GM23338 (cell line): ENCODE data around the gene SLA2. TPM values are rescaled to one million over a fixed set of nuclear protein-coding genes. Genes with fewer than 3 reads are reported as not detected.

ENCODE experiments used
- ATAC-seq: fragments of 200-7000 bp; cut with Tn5 transposase; 3 replicates; pipeline ENCODE4 v1.9.1; 2020
- DNase-seq: peaks from one replicate; pipeline ENCODE4 v3.0.0-alpha.2; 2015; ENCODE audit warnings: low spot score
- H2AFZ ChIP-seq: fragments of 200-600 bp; sonication (generic); 2 replicates; pipeline ENCODE4 v1.8.0; 2016; ENCODE audit warnings: antibody characterized with exemption, mild to moderate bottlenecking, moderate library complexity
- H3F3A ChIP-seq: fragments of 200-600 bp; sonication (generic); replicated peaks from 2 replicates; pipeline ENCODE4 v1.8.0; 2017; ENCODE audit warnings: antibody characterized with exemption, mixed run types, low read depth
- H3K27ac ChIP-seq: fragments of 200-600 bp; sonication (generic); 2 replicates; pipeline ENCODE4 v1.6.1; 2016; ENCODE audit warnings: low read depth
- H3K27me3 ChIP-seq: fragments of 200-600 bp; sonication (generic); 2 replicates; pipeline ENCODE4 v1.8.0; 2016; ENCODE audit warnings: mild to moderate bottlenecking, mixed run types, moderate library complexity; ENCODE audit not compliant: insufficient read depth
- H3K36me3 ChIP-seq: fragments of 200-600 bp; sonication (generic); 2 replicates; pipeline ENCODE4 v1.8.0; 2016; ENCODE audit warnings: mild to moderate bottlenecking; ENCODE audit not compliant: insufficient read depth
- H3K4me1 ChIP-seq: fragments of 200-600 bp; sonication (generic); 2 replicates; pipeline ENCODE4 v1.8.0; 2016; ENCODE audit warnings: mild to moderate bottlenecking, moderate library complexity; ENCODE audit not compliant: insufficient read depth
- H3K4me2 ChIP-seq: fragments of 200-600 bp; sonication (generic); 2 replicates; pipeline ENCODE4 v1.7.1; 2017; ENCODE audit warnings: mixed run types
- H3K4me3 ChIP-seq: fragments of 200-600 bp; sonication (generic); 2 replicates; pipeline ENCODE4 v1.6.1; 2016; ENCODE audit warnings: mixed run types
- H3K79me2 ChIP-seq: fragments of 200-600 bp; sonication (generic); replicated peaks from 2 replicates; pipeline ENCODE4 v1.8.0; 2017; ENCODE audit warnings: mild to moderate bottlenecking; ENCODE audit not compliant: insufficient read depth
- H3K9me2 ChIP-seq: fragments of 200-600 bp; sonication (generic); 2 replicates; pipeline ENCODE4 v1.8.0; 2017; ENCODE audit not compliant: insufficient read depth
- H4K20me1 ChIP-seq: fragments of 200-600 bp; sonication (generic); replicated peaks from 2 replicates; pipeline ENCODE4 v1.8.0; 2017; ENCODE audit warnings: mild to moderate bottlenecking; ENCODE audit not compliant: insufficient read depth
- H3K27ac Mint-ChIP-seq: 2 replicates; pipeline ENCODE4 v1.8.0; 2020; ENCODE audit warnings: inconsistent platforms, mild to moderate bottlenecking, moderate library complexity, mixed read lengths
- H3K27me3 Mint-ChIP-seq: 3 replicates; pipeline ENCODE4 v1.8.0; 2022; ENCODE audit warnings: low read depth, mild to moderate bottlenecking, moderate library complexity, mixed read lengths, inconsistent platforms; ENCODE audit not compliant: insufficient read depth, poor library complexity
- H3K36me3 Mint-ChIP-seq: 3 replicates; pipeline ENCODE4 v1.8.0; 2021; ENCODE audit warnings: low read depth, mild to moderate bottlenecking, inconsistent platforms, moderate library complexity, mixed read lengths
- H3K4me1 Mint-ChIP-seq: 3 replicates; pipeline ENCODE4 v1.8.0; 2020; ENCODE audit warnings: mild to moderate bottlenecking, inconsistent platforms, mixed read lengths
- H3K4me3 Mint-ChIP-seq: 3 replicates; pipeline ENCODE4 v1.8.0; 2021; ENCODE audit warnings: moderate library complexity, mild to moderate bottlenecking, inconsistent platforms, mixed read lengths
- H3K9me3 Mint-ChIP-seq: 3 replicates; pipeline ENCODE4 v1.8.0; 2020; ENCODE audit warnings: moderate library complexity, mild to moderate bottlenecking, inconsistent platforms, mixed read lengths
- CREB1 ChIP-seq: fragments of 250-450 bp; sonication (Bioruptor Pico); IDR thresholded peaks from 2 replicates; pipeline ENCODE4 v1.5.0; 2020; ENCODE audit warnings: low read depth, mild to moderate bottlenecking, moderate library complexity
- JUNB ChIP-seq: IDR thresholded peaks from one replicate; pipeline ENCODE4 v1.6.1; 2016; ENCODE audit warnings: antibody characterized with exemption; ENCODE audit not compliant: unreplicated experiment
- NANOG ChIP-seq: IDR thresholded peaks from 2 replicates; pipeline ENCODE4 v1.6.1; 2016; ENCODE audit warnings: antibody characterized with exemption, borderline replicate concordance
- ZNF331 ChIP-seq: fragments of 250-450 bp; sonication (Bioruptor Pico); IDR thresholded peaks from 2 replicates; pipeline ENCODE4 v1.5.0; 2020; ENCODE audit warnings: low read depth, mild to moderate bottlenecking, moderate library complexity
- polyA plus RNA-seq: library from polyadenylated mRNA; unstranded; fragments of >200 nt; fragmentation: Nextera tagmentation; extraction: Ambion mirVana; gene quantifications from 2 replicates; pipeline ENCODE4 v1.2.1, GENCODE V29; 2016
- total RNA-seq: library from RNA; depleted of rRNA; stranded (reverse); fragments of >200 nt; shearing (Covaris generic); gene quantifications from 2 replicates; pipeline ENCODE4 v1.2.3, GENCODE V29; 2014
- TF ChIP-seq, protein P1 (sequence below): fragments of 250-450 bp; sonication (Bioruptor Pico); IDR thresholded peaks from 2 replicates; pipeline ENCODE4 v1.5.0; 2020; ENCODE audit warnings: mild to moderate bottlenecking, moderate library complexity
- TF ChIP-seq, protein P2 (sequence below): IDR thresholded peaks from 2 replicates; pipeline ENCODE4 v1.6.1; 2016; ENCODE audit warnings: antibody characterized with exemption

SLA2 gene
- total and polyA plus RNA-seq, 2 experiments from 2014 or later = 0.18 TPM; not detected in 1

DNA sequence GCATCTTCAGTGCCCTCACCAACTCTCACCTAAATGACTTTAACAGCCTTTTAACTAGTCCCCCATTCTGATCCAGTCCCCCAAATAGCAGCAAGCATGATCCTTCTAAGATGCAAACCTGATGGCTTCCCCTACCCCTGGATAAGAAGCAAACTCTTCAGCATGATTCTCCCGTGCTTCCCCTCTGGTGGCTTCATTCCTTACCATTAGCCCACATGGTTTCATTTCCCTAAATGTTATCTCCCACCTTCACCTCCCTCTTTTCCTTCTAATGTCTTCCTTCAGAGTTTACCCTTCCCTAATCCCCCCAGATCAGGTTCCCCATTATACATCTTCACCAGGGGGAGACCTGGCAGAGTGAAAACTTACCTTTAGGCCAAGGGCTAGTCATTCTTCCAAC, 44.5 kb downstream of the SLA2 start:
- 0 out of 2 replicates have a peak, but pooled peaks cover 11% of the 10 kb centered on the region for H3F3A ChIP-seq
- peaks cover 16% of the 10 kb centered on the region for H3K27me3 Mint-ChIP-seq
- no peaks in the 10 kb centered on the region for H3K27me3 ChIP-seq
- ATAC-seq = no peak
- TF ChIP-seq, protein P1, sequence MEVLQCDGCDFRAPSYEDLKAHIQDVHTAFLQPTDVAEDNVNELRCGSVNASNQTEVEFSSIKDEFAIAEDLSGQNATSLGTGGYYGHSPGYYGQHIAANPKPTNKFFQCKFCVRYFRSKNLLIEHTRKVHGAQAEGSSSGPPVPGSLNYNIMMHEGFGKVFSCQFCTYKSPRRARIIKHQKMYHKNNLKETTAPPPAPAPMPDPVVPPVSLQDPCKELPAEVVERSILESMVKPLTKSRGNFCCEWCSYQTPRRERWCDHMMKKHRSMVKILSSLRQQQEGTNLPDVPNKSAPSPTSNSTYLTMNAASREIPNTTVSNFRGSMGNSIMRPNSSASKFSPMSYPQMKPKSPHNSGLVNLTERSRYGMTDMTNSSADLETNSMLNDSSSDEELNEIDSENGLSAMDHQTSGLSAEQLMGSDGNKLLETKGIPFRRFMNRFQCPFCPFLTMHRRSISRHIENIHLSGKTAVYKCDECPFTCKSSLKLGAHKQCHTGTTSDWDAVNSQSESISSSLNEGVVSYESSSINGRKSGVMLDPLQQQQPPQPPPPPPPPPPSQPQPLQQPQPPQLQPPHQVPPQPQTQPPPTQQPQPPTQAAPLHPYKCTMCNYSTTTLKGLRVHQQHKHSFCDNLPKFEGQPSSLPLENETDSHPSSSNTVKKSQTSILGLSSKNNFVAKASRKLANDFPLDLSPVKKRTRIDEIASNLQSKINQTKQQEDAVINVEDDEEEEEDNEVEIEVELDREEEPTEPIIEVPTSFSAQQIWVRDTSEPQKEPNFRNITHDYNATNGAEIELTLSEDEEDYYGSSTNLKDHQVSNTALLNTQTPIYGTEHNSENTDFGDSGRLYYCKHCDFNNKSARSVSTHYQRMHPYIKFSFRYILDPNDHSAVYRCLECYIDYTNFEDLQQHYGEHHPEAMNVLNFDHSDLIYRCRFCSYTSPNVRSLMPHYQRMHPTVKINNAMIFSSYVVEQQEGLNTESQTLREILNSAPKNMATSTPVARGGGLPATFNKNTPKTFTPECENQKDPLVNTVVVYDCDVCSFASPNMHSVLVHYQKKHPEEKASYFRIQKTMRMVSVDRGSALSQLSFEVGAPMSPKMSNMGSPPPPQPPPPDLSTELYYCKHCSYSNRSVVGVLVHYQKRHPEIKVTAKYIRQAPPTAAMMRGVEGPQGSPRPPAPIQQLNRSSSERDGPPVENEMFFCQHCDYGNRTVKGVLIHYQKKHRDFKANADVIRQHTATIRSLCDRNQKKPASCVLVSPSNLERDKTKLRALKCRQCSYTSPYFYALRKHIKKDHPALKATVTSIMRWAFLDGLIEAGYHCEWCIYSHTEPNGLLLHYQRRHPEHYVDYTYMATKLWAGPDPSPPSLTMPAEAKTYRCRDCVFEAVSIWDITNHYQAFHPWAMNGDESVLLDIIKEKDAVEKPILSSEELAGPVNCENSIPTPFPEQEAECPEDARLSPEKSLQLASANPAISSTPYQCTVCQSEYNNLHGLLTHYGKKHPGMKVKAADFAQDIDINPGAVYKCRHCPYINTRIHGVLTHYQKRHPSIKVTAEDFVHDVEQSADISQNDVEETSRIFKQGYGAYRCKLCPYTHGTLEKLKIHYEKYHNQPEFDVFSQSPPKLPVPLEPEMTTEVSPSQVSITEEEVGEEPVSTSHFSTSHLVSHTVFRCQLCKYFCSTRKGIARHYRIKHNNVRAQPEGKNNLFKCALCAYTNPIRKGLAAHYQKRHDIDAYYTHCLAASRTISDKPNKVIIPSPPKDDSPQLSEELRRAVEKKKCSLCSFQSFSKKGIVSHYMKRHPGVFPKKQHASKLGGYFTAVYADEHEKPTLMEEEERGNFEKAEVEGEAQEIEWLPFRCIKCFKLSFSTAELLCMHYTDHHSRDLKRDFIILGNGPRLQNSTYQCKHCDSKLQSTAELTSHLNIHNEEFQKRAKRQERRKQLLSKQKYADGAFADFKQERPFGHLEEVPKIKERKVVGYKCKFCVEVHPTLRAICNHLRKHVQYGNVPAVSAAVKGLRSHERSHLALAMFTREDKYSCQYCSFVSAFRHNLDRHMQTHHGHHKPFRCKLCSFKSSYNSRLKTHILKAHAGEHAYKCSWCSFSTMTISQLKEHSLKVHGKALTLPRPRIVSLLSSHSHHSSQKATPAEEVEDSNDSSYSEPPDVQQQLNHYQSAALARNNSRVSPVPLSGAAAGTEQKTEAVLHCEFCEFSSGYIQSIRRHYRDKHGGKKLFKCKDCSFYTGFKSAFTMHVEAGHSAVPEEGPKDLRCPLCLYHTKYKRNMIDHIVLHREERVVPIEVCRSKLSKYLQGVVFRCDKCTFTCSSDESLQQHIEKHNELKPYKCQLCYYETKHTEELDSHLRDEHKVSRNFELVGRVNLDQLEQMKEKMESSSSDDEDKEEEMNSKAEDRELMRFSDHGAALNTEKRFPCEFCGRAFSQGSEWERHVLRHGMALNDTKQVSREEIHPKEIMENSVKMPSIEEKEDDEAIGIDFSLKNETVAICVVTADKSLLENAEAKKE (CRISPR knock-in tag) = no peak
- no peak for TF ChIP-seq CREB1 (CRISPR knock-in tag)
- TF ChIP-seq, protein P2, sequence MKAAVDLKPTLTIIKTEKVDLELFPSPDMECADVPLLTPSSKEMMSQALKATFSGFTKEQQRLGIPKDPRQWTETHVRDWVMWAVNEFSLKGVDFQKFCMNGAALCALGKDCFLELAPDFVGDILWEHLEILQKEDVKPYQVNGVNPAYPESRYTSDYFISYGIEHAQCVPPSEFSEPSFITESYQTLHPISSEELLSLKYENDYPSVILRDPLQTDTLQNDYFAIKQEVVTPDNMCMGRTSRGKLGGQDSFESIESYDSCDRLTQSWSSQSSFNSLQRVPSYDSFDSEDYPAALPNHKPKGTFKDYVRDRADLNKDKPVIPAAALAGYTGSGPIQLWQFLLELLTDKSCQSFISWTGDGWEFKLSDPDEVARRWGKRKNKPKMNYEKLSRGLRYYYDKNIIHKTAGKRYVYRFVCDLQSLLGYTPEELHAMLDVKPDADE = no peak
- no peak for TF ChIP-seq NANOG
- no peak for TF ChIP-seq JUNB
- no peak for TF ChIP-seq ZNF331 (CRISPR knock-in tag)
- no peak overlapping the region for H3K27ac Mint-ChIP-seq
- H3K4me1 Mint-ChIP-seq = peaks cover 25% of the 10 kb centered on the region
- no peak overlapping the region for H3K27ac ChIP-seq
- H3K4me3 Mint-ChIP-seq = no peak overlapping the region
- H3K79me2 ChIP-seq = peaks cover 9% of the 10 kb centered on the region
- no peak for DNase-seq
- H2AFZ ChIP-seq = no peak overlapping the region
- peaks cover 18% of the 10 kb centered on the region for H3K4me1 ChIP-seq
- H3K4me3 ChIP-seq = no peak overlapping the region
- H4K20me1 ChIP-seq = peaks cover 5% of the 10 kb centered on the region
- H3K9me3 Mint-ChIP-seq = no peaks in the 10 kb centered on the region
- no peaks in the 10 kb centered on the region for H3K9me2 ChIP-seq
- no peaks in the 10 kb centered on the region for H3K36me3 ChIP-seq
- no peaks in the 10 kb centered on the region for H3K36me3 Mint-ChIP-seq
- H3K4me2 ChIP-seq = no peak overlapping the region
